ENCODE data around the gene TMEM187.
"Not testable (repeated sequence)": the region's sequence is repeated elsewhere in the genome, so short reads cannot be mapped to it uniquely, and the experiment has no call there.

TMEM187 gene

DNA sequence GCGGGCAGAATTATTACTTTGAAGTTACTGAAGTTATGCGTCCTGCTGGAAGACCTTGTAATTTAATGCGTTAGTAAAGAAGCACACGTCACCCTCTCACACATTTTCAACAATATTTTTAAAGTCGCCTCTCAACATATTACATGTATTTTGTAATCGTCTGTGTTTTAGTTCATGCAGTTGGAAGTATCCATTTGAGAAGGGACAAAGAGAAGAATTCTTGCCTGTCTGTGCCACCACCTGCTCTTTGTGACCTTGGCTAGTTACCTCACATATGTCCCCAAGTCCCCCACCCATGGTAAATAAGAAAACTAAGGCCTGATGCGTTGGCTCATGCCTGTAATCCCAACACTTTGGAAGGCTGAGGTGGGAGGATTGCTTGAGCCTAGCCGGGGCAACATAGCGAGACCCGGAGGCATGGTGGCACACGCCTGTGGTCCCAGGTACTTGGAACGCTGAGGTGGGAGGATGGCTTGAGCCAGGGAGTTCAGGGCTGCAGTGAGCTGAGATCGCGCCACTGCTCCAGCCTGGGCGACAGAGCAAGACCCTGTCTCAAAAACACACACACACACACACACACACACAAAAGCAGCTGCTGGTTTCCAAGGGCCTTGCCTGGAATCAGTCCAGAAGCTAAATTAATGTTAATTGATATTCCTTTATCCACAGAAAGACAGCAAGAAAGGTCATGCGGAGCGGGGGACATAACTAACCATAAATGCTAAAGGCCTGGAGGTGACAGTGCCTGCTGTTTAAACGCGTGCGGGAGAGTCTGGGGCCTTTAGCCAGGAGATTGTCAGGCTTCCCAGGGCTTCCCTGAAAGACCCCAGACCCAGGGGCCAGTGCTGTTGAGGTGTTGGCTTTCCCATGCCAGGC, 811 bp downstream of the TMEM187 start:
- DNase-seq, result no peak

DNA sequence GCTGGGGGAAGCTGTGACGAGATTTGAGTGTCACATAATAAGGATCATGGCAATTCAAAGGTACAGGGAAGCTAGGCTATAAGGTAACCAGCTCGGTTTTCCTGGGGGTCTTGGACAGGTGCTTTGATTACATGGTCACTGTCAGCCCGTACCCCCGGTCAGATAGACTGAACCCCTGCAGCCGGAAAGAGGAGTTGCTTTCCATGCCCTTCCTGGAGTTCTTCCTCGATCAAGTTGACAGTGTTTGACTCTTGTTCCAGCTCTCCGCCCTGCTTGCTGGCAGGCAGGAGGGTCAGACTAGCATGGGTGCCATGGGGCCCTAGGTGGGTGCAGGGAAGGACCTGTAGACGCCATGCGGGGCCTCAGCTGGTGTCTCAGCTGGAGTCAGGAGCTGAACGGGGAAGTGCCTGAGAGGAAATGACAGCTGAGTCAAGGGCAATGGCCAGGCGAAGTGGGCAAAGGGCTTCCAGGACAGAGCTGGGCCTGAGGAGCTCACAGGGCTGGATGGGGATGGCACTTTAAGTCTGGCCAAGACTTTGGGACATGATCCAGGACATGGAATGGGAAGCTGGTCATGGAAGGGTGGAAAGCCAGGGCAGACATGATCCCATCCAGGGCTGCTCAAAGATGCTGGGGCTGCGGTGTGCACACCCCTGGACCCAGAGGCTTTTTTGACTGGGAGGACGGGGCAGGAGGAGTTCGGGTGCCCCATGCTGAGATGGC, 1.6 kb downstream of the TMEM187 start:
- no peak for DNase-seq

DNA sequence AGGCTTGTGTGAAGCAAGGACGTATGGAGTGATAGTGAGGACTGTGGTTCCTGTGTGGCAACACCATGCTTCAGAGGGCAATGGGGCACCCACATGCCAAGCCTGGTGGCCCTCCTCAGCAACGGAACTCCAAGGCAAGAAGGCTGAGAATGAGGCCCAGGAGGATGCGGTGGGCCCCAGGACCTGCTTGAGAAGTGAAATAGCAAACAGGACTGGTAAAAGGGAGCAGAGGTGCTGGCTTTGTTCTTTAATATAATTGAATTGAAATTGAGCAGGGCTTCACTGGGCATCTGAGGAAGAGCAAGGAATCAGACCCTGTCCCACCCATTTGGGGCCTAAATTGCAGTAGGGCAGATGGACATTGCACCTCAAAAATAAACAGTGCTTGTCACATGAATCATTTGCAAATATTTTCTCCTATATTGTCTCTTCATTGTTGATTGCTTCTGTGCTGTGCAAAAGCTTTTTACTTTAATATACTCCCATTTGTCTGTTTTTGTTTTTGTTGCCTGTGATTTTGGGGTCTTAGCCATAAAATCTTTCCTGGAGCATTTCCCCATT, 2.3 kb downstream of the TMEM187 start:
- no peak for DNase-seq

DNA sequence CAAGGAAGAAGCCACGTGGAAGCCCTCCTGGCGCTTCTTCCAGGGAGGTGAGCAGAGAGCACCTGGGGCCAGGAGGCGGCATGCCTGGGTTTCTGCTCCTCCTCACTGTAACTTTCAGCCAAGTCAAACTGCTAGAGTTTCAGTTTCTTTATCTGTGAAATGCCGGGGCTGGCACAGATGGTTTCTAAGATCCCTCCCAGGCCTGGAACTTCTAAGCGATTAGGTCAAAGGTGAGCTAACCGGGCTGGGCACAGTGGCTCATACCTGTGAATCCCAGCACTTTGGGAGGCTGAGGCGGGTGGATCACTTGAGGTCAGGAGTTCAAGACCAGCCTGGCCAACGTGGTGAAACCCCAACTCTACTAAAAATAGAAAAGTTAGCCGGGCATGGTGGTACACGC, 7.8 kb downstream of the TMEM187 start:
- not testable (repeated sequence) for DNase-seq

DNA sequence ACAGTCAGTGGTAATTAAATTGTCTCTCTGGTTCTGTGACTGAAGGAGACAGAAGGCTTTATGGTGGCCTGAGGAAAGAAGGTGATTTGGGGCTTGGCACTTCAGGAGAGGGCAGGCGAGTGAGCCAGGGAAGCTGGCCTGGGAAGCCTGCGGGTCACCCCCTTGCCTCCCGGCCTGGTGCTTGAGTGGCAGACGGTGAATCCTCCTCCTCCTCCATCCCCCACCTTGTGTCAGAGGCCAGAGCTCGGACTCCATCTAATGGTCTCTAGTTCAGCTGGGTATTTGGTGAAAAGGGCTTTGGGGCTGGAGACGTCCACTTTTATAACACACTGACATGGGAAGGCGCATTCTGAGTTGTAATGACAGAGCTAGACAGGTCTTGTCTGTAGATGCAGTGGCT, 8.7 kb downstream of the TMEM187 start:
- DNase-seq, result no peak

DNA sequence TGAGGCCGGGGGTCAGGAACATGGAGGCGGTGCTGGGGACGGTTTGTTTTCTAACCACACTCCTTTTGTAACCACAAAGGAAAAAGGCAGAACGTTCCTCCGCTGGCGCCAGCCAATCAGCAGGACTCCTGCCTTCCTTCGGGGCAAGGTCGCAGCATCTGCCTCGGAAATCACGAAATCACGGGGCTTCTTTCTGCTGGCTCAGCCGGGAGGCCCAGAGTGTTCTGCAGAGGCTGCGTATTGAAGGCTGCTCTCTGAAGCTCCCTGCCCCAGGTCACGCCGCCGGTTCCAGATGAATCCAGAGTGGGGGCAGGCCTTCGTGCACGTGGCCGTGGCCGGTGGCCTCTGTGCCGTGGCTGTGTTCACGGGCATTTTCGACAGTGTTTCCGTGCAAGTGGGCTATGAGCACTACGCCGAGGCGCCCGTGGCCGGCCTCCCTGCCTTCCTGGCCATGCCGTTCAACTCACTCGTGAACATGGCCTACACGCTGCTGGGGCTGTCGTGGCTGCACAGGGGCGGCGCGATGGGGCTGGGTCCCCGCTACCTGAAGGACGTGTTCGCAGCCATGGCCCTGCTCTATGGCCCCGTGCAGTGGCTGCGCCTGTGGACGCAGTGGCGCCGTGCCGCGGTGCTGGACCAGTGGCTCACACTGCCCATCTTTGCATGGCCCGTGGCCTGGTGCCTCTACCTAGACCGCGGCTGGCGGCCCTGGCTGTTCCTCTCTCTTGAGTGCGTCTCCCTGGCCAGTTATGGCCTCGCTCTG, 9.4 kb downstream of the TMEM187 start:
- DNase-seq, result no peak

DNA sequence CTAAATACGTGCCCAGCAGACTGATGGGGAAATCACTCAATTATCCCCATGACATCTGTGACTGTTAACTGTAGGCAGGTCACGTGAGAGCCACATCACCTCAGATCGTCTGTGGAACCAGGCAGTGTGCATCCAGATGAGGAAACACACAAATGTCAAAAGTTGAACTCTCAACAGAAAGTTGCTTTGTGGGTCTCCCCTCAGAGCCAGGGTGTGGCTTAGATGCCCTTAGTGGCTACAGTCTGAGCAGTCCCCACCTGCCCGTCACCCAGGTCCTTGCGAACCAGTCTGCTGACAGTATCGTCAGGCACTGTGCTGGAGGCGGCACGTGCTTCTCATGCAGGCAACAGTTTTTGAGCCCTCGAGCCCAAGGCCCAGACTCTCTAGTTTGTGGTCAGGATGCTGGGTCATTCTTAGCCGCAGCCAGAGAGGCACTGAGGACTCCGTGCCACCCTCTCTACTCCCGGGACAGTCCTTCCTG, 10.8 kb downstream of the TMEM187 start:
- no peak for DNase-seq

DNA sequence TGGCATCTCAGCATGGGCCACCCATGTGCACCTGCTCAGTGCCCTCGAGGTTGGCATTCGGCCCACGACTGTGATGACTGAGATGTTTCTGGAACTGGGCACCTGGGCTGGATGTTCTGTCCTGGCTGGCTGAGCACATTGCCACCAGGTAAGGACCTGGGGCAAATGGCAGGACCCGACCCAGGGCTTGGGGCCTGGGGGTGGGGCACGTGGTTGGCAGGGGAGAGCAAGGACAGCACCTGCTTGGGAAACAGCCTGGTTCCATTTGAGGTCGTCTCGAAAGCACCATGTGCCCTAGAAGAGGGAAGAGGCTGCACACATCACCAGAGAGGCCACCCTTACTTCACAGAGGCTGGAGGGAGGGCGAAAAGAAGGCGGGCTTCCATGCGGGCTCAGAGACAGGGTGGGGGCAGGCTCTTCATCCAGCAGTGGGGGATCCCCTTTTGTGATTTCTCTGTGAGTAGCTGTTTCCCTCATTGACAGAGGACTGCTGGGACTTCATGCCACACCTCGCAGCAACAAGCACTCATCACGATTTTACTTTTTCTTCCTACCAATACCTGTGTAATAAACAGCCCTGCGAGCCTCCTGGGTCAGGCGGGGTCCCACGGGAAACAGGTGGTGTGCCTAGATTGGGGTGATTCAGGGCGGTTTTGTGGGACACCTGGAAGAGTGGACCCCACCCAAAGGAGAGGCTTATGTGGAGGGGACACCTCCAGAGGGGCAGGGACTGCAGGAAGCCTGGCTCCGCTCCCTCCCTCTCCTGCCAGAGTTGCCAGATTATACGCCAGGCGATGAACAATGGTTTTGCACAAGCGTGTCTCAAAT, 12.0 kb downstream of the TMEM187 start:
- DNase-seq, result no peak

DNA sequence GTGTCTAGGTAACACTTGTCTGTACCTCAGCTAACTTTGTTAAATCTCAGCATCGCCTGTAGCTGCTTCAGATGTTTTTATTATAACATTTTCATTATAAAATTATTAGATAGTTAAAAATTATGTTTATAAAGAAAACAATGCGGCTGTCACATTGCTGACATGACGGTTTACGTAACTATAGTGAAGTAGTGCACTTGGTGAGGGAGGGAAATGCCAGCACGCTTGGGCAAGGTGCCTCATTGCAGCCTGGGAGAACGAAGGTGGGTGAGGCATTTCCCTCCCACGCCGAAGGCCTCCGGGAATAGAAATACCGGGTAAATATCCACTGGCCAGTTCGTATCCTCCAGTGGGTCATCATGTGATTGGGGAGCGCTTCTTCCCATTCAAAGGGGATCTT, 15.9 kb downstream of the TMEM187 start:
- no peak for DNase-seq

DNA sequence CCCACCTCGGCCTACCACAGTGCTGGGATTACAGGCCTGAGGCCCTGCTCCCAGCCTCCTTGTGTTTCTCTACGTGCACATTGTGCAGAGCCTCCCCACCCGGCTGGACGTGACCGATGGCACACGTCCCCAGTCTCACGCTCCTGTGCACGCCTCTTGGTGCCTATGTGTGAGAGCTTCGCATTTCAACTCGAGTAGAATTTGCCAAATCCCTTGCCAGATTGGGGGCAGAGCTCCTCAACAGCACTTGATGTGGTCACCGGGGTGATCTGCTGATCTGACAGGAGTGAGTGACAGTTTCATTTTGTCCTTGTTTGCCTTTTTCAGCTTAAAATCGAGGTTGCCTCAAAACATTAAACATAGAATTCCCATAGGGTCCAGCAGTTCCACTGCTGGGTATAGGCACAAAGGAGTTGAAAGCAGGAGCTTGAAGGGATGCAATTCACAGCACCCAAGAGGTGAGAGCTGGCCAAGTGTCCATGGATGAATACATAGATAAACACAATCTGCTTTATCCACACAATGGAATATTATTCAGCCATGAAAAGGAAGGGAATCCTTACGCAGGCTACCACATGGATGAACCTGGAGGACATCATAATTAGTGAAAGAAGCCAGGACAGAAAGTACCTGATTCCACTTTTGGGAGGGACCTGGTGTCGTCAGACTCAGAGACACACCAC, 17.6 kb downstream of the TMEM187 start:
- DNase-seq, result no peak

DNA sequence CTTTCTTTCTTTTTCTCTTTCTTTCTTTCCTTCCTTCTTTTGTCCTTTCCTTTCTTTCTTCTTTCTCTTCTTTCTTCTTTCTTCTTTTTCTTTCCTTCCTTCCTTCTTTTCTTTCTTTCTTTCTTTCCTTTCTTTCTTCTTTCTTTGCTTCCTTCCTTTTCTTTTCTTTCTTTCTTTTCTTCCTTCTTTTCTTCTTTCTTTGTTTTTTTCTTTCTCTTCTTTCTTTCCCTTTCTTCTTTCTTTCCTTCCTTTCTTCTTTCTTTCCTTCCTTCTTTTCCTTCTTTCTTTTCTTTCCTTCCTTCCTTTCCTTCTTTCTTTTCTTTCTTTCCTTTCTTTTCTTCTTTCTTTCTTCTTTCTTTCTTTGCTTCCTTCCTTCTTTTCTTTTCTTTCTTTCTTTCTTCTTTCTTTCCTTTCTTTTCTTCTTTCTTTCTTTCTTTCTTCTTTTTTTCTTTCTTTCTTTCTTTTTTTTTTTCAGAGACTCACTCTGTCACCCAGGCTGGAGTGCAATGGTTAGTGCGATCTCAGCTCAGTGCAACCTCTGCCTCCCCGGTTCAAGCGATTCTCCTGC, 18.5 kb downstream of the TMEM187 start:
- no peak for DNase-seq

DNA sequence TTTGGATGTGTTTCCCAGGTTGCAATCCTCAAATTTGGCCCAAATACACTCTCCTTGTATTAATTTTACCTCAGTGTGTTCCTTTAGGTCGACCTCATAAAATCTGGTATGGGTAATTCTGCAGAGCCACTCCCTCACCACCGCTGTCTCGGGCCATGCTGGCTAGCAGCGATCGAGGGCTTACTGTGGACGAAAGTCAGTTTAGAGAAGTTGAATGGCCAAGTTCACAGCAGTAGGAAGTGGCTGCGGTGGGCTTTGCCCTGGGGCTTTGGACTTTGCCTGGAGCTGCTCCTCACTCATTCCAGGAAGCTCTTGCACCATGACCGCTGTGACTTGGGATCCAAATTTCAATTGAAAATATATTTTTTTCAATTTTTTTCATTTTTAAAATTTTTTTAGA, 19.6 kb downstream of the TMEM187 start:
- no peak for DNase-seq

DNA sequence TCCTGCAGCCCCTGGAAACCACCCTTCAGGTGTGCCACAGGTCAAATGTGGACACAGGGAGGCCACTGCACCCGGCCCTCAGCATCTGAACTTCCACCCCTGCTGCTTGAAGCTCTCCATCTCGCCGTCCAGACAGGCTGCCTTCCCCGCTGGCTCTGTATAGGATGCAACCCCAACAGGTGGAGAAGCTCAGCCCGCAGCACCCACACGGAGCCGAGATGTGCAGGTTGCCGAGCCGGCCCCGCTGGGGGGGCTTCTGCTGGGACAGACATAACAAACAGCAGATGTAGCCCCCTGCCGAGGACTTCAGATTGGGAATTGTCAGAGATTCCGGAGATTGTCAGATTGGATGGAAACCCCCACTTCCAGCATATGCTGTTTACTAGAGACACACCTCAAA, 20.5 kb downstream of the TMEM187 start:
- peak; percentile 77 for DNase-seq

DNA sequence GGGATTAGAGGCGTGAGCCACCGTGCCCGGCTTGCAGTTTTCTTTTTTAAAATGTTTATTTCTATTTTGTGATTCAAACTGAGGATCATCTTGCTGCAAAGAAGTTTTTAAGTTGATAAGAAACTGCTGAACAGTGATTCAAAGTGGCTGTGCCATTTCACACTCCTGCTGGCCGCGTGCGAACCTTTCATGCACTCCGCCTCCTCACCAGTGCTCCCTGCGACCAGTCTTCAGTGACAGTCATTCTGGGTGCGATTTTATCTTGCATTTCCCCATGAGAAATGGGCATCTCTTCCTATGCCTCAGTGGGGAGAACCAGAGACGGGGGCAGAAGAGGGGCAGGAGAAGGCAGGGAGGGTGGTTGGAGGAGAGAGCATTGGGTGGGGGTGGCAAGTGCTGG, 21.4 kb downstream of the TMEM187 start:
- no peak for DNase-seq

DNA sequence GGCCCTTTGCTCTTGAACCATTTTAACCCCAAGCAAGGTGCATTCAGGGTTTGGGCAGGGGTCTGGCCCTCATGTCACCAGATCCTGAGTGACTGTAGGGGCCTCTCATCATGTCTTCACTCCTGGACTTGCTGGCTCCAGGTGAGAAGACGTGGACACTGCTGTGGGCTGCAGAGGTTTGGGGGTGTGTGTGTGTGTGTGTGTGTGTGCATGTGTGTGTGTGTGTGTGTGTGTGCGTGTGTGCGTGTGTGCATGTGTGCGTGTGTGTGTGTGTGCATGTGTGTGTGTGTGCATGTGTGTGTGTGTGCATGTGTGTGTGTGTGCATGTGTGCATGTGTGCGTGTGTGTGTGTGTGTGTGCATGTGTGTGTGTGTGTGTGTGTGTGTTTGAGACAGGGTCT, 21.8 kb downstream of the TMEM187 start:
- not testable (repeated sequence) for DNase-seq

DNA sequence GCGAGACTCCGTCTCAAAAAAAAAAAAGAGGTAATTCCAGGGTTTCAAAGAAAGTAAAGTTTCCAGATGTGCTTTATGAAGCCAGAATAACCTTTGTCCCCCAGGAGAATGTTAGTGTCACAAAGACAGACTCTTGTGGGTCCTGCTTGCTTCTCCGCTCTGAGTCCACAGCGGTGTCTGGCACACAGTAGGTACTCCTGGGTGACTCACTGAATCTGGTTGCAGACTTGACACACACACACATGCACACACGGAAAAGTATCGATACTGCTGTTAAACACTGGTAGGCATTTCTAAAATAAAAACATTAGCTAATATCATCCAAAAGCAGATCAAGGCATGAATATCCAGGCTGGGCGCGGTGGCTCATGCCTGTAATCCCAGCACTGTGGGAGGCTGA, 22.9 kb downstream of the TMEM187 start:
- no peak for DNase-seq

DNA sequence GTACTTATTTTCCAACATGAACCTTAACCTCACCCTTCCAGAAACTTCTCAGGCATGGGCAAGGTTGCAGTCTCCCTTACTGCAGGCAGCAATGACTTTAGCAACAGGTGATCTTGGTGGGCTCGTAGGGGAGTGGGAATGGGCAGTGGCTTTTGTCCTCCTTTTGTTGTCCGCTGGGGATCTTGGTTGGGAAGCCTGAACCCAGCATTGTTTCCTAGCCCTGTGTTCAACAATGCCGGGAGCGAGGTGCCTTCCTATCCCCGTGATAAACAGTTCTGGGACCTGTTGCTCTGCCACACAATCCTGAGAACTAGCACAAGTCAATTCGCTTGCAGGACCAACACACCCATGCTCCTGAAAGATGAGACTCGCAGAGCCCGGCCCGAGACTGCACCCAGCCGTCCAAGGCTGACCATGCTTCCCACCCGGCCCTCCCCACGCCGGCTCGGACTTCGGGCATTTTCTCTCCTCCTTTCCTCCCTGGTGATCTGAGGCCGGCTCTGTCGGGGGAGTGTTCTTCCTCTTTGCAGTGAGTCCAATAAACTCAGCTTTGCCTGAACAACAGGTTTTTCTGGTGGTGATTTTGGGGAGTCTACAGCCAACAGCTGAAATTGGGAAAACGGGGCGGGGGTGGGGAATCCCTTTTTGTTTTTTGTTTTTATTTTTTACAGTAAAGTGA, 26.9 kb downstream of the TMEM187 start:
- DNase-seq, result no peak

DNA sequence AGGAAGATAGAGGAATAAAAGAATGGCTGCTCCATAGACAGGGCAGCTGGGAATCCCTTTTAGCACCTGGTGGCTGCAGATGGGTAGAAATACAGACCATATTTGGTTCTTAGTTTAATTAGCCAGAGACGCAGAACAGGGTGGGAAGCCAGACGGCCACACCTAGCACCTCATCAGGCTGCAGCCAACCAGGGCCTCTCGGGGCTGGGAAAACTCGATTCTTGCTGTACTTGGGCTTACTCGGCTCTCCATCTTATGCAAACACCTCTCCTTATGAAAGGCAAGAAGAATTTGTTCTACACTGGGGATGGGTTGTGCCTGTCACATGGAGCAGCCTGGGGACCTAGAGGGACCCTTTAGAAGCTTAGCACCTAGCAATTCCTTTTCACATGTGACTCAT, 27.5 kb downstream of the TMEM187 start:
- DNase-seq, result peak; percentile 54

DNA sequence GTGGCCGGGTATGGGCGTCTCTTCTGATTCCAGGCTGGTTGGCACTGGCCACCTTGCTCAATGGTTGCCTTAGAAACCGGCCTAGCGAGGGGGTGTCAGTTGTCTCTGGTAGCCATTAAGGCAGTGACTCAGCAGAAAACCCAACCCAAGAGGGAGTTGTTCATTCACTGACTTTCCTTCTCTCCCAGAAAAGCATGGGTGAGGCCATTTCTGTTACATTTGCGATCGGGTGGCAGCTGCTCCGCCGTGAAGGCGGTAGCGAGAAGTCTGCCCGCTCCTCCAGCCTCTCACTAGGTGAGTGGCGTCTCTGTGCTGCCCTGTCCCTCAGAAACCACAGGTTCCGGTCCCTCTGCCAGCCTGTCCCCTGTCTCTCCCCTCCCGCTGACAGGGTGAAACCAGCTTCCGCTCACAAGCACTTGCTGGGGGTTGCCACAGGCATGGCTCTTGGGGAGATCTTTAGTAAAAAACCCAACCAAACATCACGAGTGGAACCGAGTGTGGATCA, 29.7 kb downstream of the TMEM187 start:
- DNase-seq, result no peak

DNA sequence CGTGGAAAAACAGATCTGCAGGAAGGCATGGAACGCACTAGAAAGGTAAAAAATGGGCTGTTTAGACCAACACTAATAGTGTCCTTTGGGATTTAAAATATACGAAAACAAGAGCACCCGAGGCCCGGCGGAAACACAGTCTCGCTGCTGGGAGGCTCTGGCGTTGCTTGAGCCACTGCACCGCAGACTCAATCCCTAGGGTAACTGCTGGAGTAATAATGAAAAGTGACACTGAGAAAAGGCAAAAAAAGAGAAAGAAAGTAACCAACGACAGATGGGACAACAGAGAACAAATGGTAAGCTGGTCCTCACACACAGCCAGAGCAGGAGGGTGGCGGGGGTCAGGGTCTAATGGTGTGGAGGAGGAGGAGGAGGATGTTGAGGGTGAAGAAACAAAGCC, 31.8 kb downstream of the TMEM187 start:
- peak; percentile 21 for DNase-seq

All from NCI-H2171 (cell line).